Nephron (organoid): ENCODE data around the gene ZDHHC11.

Experiments
- H3K27ac Mint-ChIP-seq, 3 experiments: 2 replicates each; pipeline ENCODE4 v1.8.0; 2020; ENCODE audit warnings: mixed read lengths in 3 of 3, mild to moderate bottlenecking in 2 of 3, moderate library complexity in 1 of 3
- H3K27me3 Mint-ChIP-seq: 2 replicates; pipeline ENCODE4 v1.8.0; 2021; ENCODE audit warnings: low read depth, mild to moderate bottlenecking, moderate library complexity, mixed read lengths
- H3K36me3 Mint-ChIP-seq: 2 replicates; pipeline ENCODE4 v1.8.0; 2020; ENCODE audit warnings: low read depth, mixed read lengths
- H3K4me1 Mint-ChIP-seq: 2 replicates; pipeline ENCODE4 v1.8.0; 2020; ENCODE audit warnings: mixed read lengths
- H3K4me3 Mint-ChIP-seq, 3 experiments: 2 replicates each; pipeline ENCODE4 v1.8.0; 2020; ENCODE audit warnings: mild to moderate bottlenecking in 3 of 3, mixed read lengths in 3 of 3, moderate library complexity in 2 of 3
- H3K9me3 Mint-ChIP-seq: 2 replicates; pipeline ENCODE4 v1.8.0; 2020; ENCODE audit warnings: mixed read lengths
- TF ChIP-seq, protein P1 (sequence below), 3 experiments: fragments of 200-600 bp; sonication (generic); IDR thresholded peaks; one replicate each; pipeline ENCODE4 v1.5.0; 2021; ENCODE audit warnings: antibody characterized with exemption in 3 of 3; ENCODE audit not compliant: unreplicated experiment in 3 of 3

Gene ZDHHC11

DNA sequence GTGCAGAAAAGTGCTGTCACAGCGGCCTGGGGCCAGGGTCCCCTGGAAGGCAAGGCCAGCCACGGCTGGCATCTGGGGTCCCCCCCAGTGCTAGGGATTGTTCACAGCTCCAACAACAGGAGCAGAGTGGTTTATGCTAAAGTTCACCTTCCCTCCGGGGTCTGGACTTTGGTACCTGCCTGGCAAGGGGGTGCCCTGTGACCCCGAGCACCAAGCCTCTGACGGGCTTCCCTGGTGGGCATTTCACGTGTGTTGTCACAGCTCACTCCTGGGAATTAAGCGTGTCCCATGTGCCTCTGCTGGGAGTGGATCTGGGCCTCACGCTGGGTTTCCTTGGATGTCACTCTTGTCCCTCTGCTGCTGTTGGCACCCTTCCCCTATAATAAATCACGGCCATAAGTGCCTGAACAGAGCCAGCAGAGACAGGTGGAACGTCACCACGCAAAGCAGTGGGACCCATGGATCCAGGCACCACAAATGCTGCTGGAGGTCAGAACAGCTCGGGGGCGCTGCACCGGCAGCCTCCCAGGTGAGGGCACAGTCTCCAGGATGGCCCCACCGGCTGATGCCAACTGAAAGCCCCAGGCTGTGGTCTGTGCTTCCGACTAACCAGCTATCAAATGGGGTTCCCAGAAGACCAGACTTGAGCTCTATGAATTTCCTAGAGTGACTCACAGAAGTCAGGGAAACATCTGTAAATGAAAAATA, 17.8 kb upstream of the ZDHHC11 start:
- H3K4me3 Mint-ChIP-seq, result no peak overlapping the region
- H3K27ac Mint-ChIP-seq, result no peak overlapping the region
- H3K4me1 Mint-ChIP-seq, result no peaks in the 10 kb centered on the region
- H3K36me3 Mint-ChIP-seq, result peaks cover 80% of the 10 kb centered on the region
- no peaks in the 10 kb centered on the region for H3K9me3 Mint-ChIP-seq
- TF ChIP-seq, protein P1, sequence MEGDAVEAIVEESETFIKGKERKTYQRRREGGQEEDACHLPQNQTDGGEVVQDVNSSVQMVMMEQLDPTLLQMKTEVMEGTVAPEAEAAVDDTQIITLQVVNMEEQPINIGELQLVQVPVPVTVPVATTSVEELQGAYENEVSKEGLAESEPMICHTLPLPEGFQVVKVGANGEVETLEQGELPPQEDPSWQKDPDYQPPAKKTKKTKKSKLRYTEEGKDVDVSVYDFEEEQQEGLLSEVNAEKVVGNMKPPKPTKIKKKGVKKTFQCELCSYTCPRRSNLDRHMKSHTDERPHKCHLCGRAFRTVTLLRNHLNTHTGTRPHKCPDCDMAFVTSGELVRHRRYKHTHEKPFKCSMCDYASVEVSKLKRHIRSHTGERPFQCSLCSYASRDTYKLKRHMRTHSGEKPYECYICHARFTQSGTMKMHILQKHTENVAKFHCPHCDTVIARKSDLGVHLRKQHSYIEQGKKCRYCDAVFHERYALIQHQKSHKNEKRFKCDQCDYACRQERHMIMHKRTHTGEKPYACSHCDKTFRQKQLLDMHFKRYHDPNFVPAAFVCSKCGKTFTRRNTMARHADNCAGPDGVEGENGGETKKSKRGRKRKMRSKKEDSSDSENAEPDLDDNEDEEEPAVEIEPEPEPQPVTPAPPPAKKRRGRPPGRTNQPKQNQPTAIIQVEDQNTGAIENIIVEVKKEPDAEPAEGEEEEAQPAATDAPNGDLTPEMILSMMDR (IDR thresholded peaks at IDR 0.05; ENCODE audit: unreplicated experiment in 3 of 3), result no peak
- no peaks in the 10 kb centered on the region for H3K27me3 Mint-ChIP-seq

DNA sequence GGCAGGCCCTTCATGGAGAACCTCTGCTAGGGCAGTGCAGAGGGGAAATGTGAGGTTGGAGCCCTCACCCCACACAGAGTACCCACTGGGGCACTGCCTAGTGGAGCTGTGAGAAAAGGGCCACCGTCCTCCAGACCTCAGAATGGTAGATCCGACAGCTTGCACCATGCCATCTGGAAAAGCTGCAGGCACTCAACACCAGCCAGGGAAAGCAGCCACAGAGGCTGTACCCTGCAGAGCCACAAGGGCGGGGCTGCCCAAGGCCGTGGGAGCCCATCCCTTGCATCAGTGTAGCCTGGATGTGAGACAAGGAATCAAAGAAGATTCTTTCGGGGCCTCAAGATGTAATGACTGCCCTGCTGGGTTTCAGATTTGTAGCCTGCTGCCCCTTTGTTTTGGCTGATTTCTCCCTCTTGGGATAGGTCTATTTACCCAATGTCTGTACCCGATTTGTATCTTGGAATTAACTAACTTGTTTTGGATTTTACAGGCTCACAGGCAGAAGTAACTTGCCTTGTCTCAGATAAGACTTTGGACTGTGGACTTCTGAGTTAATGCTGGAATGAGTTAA, 16.6 kb upstream of the ZDHHC11 start:
- Mint-ChIP-seq H3K36me3 (peaks cover 73% of the 10 kb centered on the region), H3K9me3 (no peaks in the 10 kb centered on the region), H3K4me3 (no peak overlapping the region), H3K4me1 (no peaks in the 10 kb centered on the region), H3K27me3 (no peaks in the 10 kb centered on the region), H3K27ac (peak overlapping the region in 1 of 3 experiments; percentile 78)
- TF ChIP-seq, protein P1 (IDR thresholded peaks at IDR 0.05; ENCODE audit: unreplicated experiment in 3 of 3), result no peak

DNA sequence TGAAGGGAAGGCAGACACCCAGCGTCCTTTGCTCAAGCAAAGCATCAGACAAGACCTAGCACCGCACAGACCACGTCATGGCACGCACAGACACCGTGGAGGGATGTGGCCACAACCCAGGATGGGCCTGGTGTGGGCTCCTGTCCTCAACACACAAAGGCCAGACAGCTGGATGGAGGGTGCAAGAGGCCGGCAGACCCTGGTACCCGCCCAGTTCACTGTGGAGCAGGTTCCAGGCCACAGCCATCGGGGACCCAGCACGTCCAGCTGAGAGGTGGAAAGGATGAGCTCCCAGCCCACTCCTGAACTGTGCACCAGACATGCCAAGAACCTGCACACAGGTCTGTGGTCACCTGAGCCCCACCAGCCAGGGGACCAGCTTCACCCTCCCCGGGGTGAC, 15.0 kb upstream of the ZDHHC11 start:
- Mint-ChIP-seq H3K27me3 (no peaks in the 10 kb centered on the region), H3K4me1 (no peaks in the 10 kb centered on the region), H3K4me3 (no peak overlapping the region), H3K27ac (no peak overlapping the region), H3K9me3 (no peaks in the 10 kb centered on the region), H3K36me3 (peaks cover 58% of the 10 kb centered on the region)
- TF ChIP-seq, protein P1 (IDR thresholded peaks at IDR 0.05; ENCODE audit: unreplicated experiment in 3 of 3), result no peak

DNA sequence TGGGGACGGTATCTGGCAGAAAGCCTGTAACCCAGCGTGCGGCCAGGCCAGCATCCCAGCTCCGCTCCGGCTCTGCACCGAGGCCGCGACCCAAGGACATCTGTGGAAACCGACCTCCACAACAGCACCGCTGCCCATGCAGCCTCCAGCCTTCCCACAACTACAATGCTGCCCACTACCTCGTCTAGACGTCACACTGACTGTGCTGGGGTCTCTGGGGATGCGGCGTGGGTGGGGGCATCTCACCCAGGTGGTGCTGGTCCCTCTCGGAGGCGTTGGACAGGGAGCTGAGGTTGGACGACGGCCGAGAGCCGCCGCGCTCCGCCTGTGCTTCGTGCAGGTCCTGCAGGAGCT, 14.4 kb upstream of the ZDHHC11 start:
- Mint-ChIP-seq H3K9me3 (no peaks in the 10 kb centered on the region), H3K4me3 (no peak overlapping the region)
- TF ChIP-seq, protein P1 (IDR thresholded peaks at IDR 0.05; ENCODE audit: unreplicated experiment in 3 of 3), result no peak

DNA sequence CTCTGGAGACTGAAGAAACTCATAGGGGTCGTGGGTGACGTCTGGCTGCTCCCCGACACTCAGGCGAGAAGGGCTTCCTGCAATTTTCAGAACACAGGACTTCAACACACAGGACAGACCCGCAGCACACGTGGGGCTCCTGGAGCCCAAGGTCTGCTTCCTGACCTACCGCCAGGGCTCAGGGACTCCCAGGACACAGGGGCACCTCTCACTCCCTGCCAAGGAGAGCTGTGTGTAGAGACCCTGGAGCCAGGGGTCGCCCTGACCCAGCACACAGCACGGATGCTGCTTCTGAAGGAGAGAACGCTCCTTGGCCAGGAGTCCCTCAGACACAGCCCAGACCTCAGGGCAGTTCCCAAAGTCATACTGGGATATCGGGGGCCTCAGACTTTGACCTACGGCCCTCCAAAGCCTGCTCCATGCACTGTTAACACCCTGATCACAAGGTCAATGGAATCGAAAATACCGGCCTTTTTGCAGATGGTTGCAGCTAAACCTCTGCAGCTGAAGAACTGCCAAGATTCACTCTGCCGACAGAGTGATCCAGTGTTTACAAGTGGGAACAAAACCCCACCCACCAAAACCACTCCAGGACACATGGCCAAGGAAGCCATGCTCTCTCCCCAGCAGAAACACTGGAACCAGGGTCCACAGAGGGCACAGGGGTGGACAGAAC, 13.8 kb upstream of the ZDHHC11 start:
- TF ChIP-seq, protein P1 (IDR thresholded peaks at IDR 0.05; ENCODE audit: unreplicated experiment in 3 of 3), result no peak

More for the DNA sequence above, 14.4 kb upstream of the ZDHHC11 start:
- no peaks in the 10 kb centered on the region for H3K4me1 Mint-ChIP-seq
- H3K27ac Mint-ChIP-seq, result no peak overlapping the region
- peaks cover 52% of the 10 kb centered on the region for H3K36me3 Mint-ChIP-seq
- no peaks in the 10 kb centered on the region for H3K27me3 Mint-ChIP-seq

More for the DNA sequence above, 13.8 kb upstream of the ZDHHC11 start:
- H3K9me3 Mint-ChIP-seq, result no peaks in the 10 kb centered on the region
- peak overlapping the region in 1 of 3 experiments; percentile 63 for H3K27ac Mint-ChIP-seq
- no peak overlapping the region for H3K4me3 Mint-ChIP-seq
- no peaks in the 10 kb centered on the region for H3K27me3 Mint-ChIP-seq
- no peaks in the 10 kb centered on the region for H3K4me1 Mint-ChIP-seq
- peaks cover 47% of the 10 kb centered on the region for H3K36me3 Mint-ChIP-seq
